NCI-H446 treated with DMSO at 0.1 percent for 48 hours (cell line): ENCODE results near the gene CREB3L2.
A peak's percentile ranks its signal among the peaks of the same experiment; 100 is the strongest.

ENCODE experiments used
- DNase-seq: peaks from one replicate; lab custom pipeline; 2025; lab: John Stamatoyannopoulos, UW

The CREB3L2 gene

DNA sequence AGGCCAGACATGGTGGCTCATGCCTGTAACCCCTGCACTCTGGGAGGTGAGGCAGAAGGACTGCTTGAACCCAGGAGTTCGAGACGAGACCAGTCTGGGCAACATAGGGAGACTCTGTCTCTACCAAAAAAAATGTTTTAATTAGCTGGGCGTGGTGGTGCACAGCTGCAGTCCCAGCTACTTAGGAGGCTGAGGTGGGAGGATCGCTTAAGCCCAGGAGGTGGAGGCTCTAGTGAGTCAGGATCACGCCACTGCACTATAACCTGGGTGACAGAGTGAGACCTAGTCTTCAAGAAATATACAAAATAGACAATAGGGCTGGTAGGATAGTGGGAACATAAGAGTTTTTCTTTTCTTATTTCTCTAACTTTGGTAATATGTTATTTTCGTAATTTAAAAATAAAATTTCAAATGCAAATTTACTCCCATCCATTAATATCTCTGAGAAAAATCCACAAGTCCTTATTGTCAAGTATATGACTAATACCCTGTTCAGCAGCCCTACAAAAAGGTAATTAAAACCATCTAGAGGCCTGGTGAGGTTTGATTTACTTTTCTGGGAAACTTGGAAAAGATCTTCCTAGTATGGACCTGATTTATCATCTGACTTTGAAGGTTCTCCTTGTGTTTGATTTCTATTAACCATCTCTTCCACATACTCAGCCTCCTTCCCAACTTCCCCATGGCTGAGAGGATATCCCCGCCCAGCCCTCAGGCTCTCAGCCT lies 50.0 kb downstream of the CREB3L2 start:
- no peak for DNase-seq

DNA sequence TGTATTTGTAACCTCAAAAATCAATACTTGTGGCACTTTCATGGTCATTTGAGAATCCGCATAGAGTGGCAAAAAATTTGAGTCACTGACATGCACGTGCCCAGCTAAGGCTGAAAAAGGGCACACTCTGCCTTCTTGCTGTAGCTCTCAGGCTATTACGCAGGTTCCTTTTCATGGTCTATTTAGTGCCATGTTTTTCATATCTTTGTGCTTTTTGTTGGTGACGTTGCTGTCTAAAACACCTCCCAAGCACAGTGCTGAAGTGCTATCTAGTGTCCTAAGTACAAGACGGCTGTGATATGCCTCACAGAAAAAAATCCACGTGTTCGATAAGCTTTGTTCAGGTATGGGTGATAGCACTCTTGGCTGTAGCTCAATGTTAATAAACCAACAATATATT lies 50.9 kb downstream of the CREB3L2 start:
- DNase-seq, result no peak

DNA sequence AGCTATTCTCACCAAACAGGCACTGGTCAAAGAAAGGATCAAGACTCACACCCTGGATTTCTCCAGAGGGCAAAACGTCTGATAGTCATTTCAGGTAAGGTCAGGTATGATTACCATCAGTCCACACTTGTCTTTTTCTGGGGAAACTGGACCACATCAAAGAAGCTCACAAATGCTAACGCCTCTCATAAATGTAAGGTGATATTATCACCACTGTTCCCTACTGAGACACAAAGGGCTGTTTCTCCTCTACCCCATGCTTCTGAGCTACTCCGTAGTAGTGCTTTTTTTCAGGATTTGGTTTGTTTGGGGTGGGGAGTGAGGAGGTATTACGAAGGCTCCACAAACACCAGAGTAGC lies 51.6 kb downstream of the CREB3L2 start:
- no peak for DNase-seq

DNA sequence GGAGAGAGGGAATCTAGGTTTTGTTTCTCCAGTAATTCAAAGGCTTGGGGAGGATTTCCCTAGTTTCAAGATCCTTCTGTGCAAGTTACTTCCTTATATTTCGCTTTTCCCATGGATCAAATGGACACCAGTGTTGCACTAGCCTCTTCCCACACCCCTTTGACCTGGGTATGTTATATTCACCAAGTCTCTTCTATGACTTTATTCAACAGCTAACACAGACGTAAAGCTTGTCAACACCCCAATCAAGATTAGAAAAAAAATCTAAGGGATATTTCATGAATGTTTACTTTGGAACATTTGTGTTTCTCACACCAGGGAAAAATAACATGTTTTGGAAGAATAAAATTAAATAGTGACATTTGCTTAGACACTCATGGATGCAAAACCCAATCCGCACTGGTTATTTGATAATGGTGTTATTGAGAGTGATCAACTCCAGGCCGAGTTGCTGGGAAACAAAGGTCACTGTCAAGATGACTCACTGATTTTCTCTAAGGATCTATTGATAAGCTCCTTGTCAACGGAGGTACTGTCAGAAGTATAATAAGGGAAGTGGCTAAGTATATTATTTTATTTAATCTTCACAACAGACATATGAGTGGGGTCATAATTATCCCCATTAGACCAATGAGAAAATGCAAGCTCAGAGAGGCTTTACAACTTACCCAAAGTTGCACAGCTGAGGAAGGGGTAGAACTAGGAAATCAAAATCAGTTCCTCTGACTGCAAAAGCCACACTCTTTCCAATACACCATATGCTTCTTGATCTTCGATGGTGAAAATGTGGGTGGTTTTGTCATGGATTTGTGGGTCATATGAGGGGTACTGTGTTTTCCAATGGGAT lies 52.2 kb downstream of the CREB3L2 start:
- DNase-seq, result no peak

DNA sequence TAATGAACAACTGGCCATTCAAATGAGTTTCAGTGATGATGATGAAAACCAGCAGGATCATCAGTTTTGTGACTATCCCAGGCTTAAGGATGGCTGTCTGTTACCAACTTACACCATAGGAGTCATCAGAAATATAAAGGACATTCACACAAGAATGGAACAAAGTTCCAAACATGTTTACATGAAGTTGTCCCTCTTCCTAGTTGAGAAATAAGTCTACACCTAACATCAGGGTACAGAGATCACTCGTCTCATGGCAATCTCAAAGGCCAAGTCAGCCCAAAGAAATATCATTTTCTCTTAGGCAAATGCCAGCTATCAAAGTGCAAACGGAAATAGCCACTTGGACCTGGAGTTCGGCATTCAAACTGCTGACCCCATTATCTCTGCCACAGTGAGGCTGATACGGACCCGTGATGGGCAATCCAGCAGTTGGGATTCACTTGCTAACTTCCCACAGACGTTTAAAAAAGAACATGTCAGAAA lies 53.0 kb downstream of the CREB3L2 start:
- no peak for DNase-seq

- DNase-seq, result no peak
Observed at GRCh38 chr7:137948083-137948844, 53.6 kb downstream of the CREB3L2 start.

GRCh38 chr7:137947046-137947445 lies 54.8 kb downstream of the CREB3L2 start:
- no peak for DNase-seq

- DNase-seq, result no peak
Observed at GRCh38 chr7:137946011-137946410, 55.9 kb downstream of the CREB3L2 start.

DNA sequence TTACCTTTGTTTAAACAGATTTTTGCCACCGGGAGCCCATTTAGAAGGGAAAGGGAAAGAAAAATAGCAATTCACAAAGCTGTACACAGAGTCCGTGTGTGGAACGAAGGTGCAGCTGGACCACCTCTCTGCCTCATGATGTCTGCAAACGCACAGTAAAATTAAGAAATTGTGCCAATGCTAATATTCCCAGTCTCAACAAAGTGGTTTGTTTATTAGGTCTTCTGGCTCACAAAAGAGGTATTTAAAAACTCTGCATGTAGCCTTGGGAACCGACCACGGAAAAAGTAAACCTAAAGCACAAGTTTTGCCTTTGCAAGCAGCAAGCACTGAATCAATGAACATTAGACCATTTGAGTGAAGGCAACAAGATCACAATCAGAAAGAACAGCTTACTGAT lies 57.7 kb downstream of the CREB3L2 start:
- no peak for DNase-seq

DNA sequence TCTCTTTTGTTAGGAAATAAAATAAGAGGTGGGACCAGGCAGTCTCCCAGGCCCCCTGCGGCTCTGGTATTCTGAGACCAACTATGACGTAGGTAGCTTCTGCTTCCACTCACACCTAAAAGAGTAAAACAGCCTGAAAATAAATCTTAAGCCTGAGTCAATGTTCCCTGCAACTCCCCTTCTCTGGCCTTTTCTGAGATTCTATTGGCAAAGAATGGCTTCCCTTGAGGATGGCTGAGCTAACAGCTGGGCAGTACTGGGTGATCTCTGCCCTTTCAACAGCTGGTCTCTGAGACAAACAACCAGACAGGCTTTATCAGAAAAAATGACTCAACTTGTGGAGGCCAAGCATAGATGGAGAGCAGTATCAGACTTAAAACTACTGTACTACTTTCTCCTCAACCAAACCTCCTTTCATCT lies 58.7 kb downstream of the CREB3L2 start:
- no peak for DNase-seq

GRCh38 chr7:137942484-137943115 lies 59.3 kb downstream of the CREB3L2 start:
- no peak for DNase-seq

GRCh38 chr7:137940656-137941518 lies 61.0 kb downstream of the CREB3L2 start:
- DNase-seq, result no peak

DNA sequence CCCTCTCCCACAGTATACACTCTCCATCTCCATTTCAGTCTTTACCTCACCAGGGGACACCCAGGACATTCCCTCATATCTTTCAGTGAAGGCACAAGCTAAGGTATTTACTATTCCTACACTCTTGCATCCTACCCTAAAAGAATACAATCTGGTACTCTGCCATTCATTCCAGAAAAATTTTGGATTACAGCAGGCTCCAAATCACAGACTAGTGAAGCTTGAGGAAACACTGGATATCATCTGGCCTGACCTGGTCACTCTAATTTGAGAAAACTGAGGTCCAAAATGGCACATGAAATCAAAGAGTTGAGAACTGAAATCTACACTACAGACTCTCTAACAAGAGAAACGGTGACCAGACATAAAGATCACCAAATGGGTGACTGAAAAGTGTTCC lies 61.7 kb downstream of the CREB3L2 start:
- no peak for DNase-seq

- no peak for DNase-seq
Observed at GRCh38 chr7:137937202-137937560, 64.7 kb downstream of the CREB3L2 start.

- DNase-seq, result no peak
Observed at GRCh38 chr7:137936509-137937201, 65.2 kb downstream of the CREB3L2 start.

DNA sequence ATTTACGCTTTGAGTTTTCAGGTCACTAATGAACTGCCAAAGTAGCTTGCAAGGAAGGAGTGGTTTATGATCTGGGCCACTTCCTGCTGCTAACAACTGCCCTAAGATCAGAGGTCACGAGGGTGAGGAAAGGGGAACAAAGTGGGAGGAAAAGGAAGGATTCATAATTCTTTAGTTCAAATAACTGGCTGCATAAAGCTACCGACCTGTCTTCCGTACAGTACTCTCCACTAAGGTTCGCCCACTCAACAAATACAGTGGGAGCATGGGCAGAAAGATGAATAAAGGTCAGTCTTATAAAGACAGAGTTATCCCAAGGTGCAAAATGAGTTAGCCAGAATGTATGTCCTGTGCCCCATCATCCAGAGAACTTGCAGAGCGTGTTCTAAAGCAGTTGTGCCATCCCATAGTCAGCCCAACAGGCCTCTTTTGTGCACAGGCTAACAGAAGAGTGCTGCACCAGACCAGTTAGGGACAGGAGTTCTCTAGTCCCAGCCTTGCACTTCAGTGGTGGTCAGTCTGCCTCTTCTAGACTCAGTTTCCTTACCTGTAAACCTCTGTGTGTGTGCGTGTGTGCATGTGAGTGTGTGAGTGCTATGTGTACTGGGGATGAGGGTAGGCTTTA lies 65.9 kb downstream of the CREB3L2 start:
- no peak for DNase-seq

GRCh38 chr7:137934941-137935883 lies 66.7 kb downstream of the CREB3L2 start:
- no peak for DNase-seq

DNA sequence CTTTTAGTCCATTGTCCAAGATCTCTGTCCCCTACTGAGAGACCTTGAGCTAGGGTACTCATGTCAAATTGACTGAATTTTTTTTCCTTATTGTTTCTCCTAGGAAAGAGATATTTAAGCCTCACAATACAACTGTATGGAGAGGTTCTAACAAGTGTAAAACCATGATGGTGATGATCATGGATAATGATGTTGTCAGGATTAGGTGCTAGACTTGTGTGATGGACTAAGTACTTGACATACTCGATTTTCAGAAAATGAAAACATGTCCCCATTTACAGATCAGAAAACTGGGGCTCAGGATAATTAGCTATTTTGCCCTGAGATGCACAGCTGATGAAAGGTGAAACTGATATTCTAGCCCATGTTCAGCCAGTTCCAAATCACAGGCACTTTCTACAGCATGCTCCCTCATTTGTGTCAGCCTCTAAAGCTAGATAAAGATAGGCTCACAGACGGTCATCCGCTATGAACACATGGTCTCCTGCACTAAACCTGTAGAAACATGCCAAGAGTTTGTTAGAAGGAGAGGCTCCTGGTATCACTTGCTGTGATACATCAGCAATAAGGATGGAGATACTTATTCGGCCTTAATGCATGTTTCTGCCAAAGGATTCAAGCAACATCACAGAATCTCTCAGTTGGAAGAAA lies 67.6 kb downstream of the CREB3L2 start:
- DNase-seq, result peak; percentile 54
